PC-3 (cell line): ENCODE data around the gene NADSYN1.

Experiments used
- CTCF ChIP-seq: fragments of 300-600 bp; sonication (generic); conservative IDR thresholded peaks from 2 replicates; pipeline ENCODE4 v1.5.1; 2017; ENCODE audit warnings: antibody characterized with exemption, low read depth, mild to moderate bottlenecking, low read length
- EZH2phosphoT487 ChIP-seq: fragments of 300-600 bp; sonication (generic); IDR thresholded peaks from 2 replicates; pipeline ENCODE4 v1.6.1; 2018; ENCODE audit warnings: mild to moderate bottlenecking, antibody characterized with exemption, low read length, borderline replicate concordance

- no peak for TF ChIP-seq CTCF
- TF ChIP-seq EZH2phosphoT487: no peak
These were observed 15.6 kb upstream of the NADSYN1 start for GRCh38 chr11:71437399-71437798.
